Measurements from ENCODE around the gene STXBP5.

The STXBP5 gene

DNA sequence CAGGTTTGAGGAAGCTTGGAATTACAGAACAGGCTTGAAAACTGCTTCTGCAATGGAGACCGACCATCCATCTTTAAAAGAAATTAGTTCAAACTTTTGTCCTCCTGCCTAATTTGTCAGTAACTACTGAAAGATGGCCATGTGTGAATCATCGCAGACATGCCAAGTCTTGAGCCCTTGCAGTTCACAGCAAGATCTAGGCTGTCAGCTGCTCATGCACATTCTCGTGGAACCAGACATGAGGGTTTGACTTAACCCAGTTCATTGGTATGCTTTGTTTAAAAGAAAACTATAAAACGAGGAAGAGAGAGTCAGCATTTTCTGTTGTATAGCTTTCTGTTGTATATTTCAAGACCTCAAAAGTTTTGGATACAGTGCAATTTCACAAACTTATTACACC is 230.3 kb downstream of the STXBP5 start:
- no peak for DNase-seq (ENCODE audit: low read depth in 2 of 2)

DNA sequence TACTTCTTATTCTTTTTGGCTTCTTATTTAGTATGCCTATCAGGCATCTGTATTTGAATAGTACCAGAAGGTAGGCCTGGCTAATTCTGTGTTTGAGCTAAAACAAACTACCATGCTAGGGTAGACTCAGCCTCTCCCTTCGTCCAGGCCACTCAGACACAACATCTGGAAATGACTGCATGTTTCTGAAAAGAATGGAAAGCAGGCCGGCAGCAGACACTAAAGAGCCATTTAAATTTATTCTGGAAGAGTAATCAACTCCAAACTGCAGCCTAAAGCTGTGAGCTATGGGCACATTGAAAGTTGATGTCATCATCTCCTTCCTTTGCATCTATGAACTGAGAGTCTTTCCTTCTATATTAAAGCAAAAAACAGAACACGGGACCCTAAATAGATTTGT is 233.4 kb downstream of the STXBP5 start:
- no peak for DNase-seq (ENCODE audit: low read depth in 2 of 2)

DNA sequence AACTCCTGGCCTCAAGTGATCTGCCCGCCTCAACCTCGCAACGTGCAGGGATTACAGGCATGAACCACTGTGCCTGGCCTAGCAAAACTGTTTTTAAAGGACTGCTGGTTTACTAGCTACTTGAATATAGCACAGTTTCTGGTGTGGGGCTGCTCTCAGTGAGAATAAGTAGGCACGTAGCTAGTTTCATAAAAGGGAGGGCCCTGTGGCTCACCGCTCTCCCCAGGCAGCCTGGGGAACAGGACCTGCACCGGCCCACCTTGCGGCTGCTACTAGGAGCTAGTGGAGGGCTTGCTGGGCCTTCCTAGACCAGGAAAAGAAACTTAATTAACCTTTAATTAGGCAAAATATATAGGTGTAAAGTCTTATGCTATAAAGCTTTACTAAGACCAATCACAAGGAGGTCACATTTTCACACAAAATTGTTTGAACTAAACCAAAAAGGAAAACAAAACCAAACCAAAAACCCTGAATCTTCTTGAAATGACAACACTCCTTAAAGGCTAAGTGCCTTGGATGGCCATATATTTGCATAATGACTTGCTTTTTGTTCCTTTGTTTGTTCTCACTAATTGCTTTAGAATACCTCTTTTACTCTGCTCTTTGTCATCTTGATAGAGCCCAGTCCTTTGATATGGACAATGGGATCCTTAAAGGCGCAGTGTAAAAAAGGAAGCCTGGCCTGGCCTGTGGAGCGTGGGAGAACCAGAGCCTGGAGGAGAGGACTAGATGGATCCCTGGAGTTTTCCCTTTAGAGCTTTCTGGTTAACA is 234.7 kb downstream of the STXBP5 start:
- DNase-seq (ENCODE audit: low read depth in 2 of 2) = no peak

Data from stimulated activated CD8-positive, alpha-beta memory T cell treated with anti-CD3 and anti-CD28 coated beads, Interleukin-15, amount 100 ng/mL, for 48 hours (primary cell).